Measurements from ENCODE around the gene HIPK4.

Gene HIPK4

GRCh38 chr19:40390084-40390742 is at the start of gene HIPK4:
HIPK4 (minus strand) TSS chr19:40390181; CDS start chr19:40389902, 279 bp downstream.
- TF ChIP-seq ESRRG (CRISPR knock-in tag; IDR thresholded peaks at IDR 0.05) (no peak), POU6F1 (CRISPR knock-in tag; IDR thresholded peaks at IDR 0.05; ENCODE audit: borderline replicate concordance, low read depth) (no peak), ZNF70 (CRISPR knock-in tag; IDR thresholded peaks at IDR 0.05) (no peak), ZFP30 (CRISPR knock-in tag; IDR thresholded peaks at IDR 0.05) (no peak), ISL1 (CRISPR knock-in tag; IDR thresholded peaks at IDR 0.05) (no peak), ZNF8 (CRISPR knock-in tag; IDR thresholded peaks at IDR 0.05) (no peak), CREB5 (CRISPR knock-in tag; IDR thresholded peaks at IDR 0.05; ENCODE audit: low read depth) (no peak), GLIS3 (CRISPR knock-in tag; IDR thresholded peaks at IDR 0.05) (no peak), ZC3H10 (CRISPR knock-in tag; IDR thresholded peaks at IDR 0.05) (no peak), ARNTL (CRISPR knock-in tag; IDR thresholded peaks at IDR 0.05; ENCODE audit: borderline replicate concordance, low read depth) (no peak), ZFP3 (CRISPR knock-in tag; IDR thresholded peaks at IDR 0.05) (no peak), TSHZ2 (CRISPR knock-in tag; IDR thresholded peaks at IDR 0.05) (no peak), PATZ1 (CRISPR knock-in tag; IDR thresholded peaks at IDR 0.05; ENCODE audit: borderline replicate concordance) (no peak), SNAI2 (CRISPR knock-in tag; IDR thresholded peaks at IDR 0.05) (no peak), BACH2 (CRISPR knock-in tag; IDR thresholded peaks at IDR 0.05; ENCODE audit: borderline replicate concordance) (no peak), CSRNP3 (CRISPR knock-in tag; IDR thresholded peaks at IDR 0.05) (no peak), CSDC2 (CRISPR knock-in tag; IDR thresholded peaks at IDR 0.05) (no peak)
- ATAC-seq, result no peak

- no peak for ATAC-seq
- TF ChIP-seq ARNTL (CRISPR knock-in tag; IDR thresholded peaks at IDR 0.05; ENCODE audit: borderline replicate concordance, low read depth), result no peak
These were observed 48.3 kb upstream of the HIPK4 start for GRCh38 chr19:40438284-40438683.

GRCh38 chr19:40433391-40434216 is 43.6 kb upstream of the HIPK4 start:
- peak; percentile 98 for ATAC-seq
- TF ChIP-seq RARB (CRISPR knock-in tag; IDR thresholded peaks at IDR 0.05) (no peak), CREB5 (CRISPR knock-in tag; IDR thresholded peaks at IDR 0.05; ENCODE audit: low read depth) (no peak), PPARA (CRISPR knock-in tag; IDR thresholded peaks at IDR 0.05; ENCODE audit: borderline replicate concordance) (no peak), ZNF8 (CRISPR knock-in tag; IDR thresholded peaks at IDR 0.05) (no peak), TOX (CRISPR knock-in tag; IDR thresholded peaks at IDR 0.05; ENCODE audit: borderline replicate concordance) (no peak), TCF4 (CRISPR knock-in tag; IDR thresholded peaks at IDR 0.05; ENCODE audit: borderline replicate concordance) (no peak), SNAI2 (CRISPR knock-in tag; IDR thresholded peaks at IDR 0.05) (no peak), ZC3H10 (CRISPR knock-in tag; IDR thresholded peaks at IDR 0.05) (no peak), ZNF565 (CRISPR knock-in tag; conservative IDR thresholded peaks at IDR 0.05; ENCODE audit: low read depth) (no peak), ZFP30 (CRISPR knock-in tag; IDR thresholded peaks at IDR 0.05) (no peak), ARNTL (CRISPR knock-in tag; IDR thresholded peaks at IDR 0.05; ENCODE audit: borderline replicate concordance, low read depth) (no peak), ZNF70 (CRISPR knock-in tag; IDR thresholded peaks at IDR 0.05) (no peak), POU6F1 (CRISPR knock-in tag; IDR thresholded peaks at IDR 0.05; ENCODE audit: borderline replicate concordance, low read depth) (no peak), OSR1 (CRISPR knock-in tag; IDR thresholded peaks at IDR 0.05) (no peak), ESRRG (CRISPR knock-in tag; IDR thresholded peaks at IDR 0.05) (no peak)
